CD8-positive, alpha-beta memory T cell (primary cell): ENCODE results near the gene NBPF4. TPM values are rescaled to one million over a fixed set of nuclear protein-coding genes. Genes with fewer than 3 reads are reported as not detected.
"Not testable (repeated sequence)": the region's sequence is repeated elsewhere in the genome, so short reads cannot be mapped to it uniquely, and the experiment has no call there.

Experiments used
- CTCF ChIA-PET: fragments of 350-600 bp; sonication (Branson Sonifier 250); formaldehyde crosslinking; loops from one replicate; lab custom pipeline; 2021; ENCODE audit warnings: antibody characterized with exemption; lab: Charles Lee
- POLR2A ChIA-PET: fragments of 350-600 bp; sonication (Branson Sonifier 250); formaldehyde crosslinking; loops from one replicate; lab custom pipeline; 2021; ENCODE audit warnings: antibody characterized with exemption; lab: Charles Lee
- DNase-seq, 5 donors: peaks; one replicate each; pipeline versions ENCODE4 v3.0.0 to v3.0.0-alpha.2; 2020 to 2022; ENCODE audit warnings: mixed read lengths in 1 of 5
- H3K27ac ChIP-seq: one replicate; pipeline ENCODE4 v1.7.0; 2013; ENCODE audit warnings: low read depth, mild to moderate bottlenecking, low read length, moderate library complexity
- H3K27me3 ChIP-seq: 2 replicates; pipeline ENCODE4 v1.7.0; 2013; ENCODE audit warnings: low read length, mild to moderate bottlenecking; ENCODE audit not compliant: insufficient read depth, poor library complexity, severe bottlenecking
- H3K36me3 ChIP-seq: 2 replicates; pipeline ENCODE4 v1.7.0; 2013; ENCODE audit warnings: mild to moderate bottlenecking, low read length, moderate library complexity; ENCODE audit not compliant: insufficient read depth
- H3K4me1 ChIP-seq: 2 replicates; pipeline ENCODE4 v1.7.0; 2013; ENCODE audit warnings: mild to moderate bottlenecking, low read length, moderate library complexity; ENCODE audit not compliant: insufficient read depth
- H3K4me3 ChIP-seq: 2 replicates; pipeline ENCODE4 v1.7.0; 2013; ENCODE audit warnings: mild to moderate bottlenecking, low read length
- H3K9me3 ChIP-seq: 2 replicates; pipeline ENCODE4 v1.7.0; 2013; ENCODE audit warnings: mild to moderate bottlenecking, low read length
- H3K27ac Mint-ChIP-seq, 8 donors: one replicate each; pipeline ENCODE4 v1.8.0; 2020 to 2021; ENCODE audit warnings: mixed read lengths in 8 of 8, mild to moderate bottlenecking in 6 of 8, inconsistent platforms in 3 of 8, moderate library complexity in 3 of 8
- H3K27me3 Mint-ChIP-seq, 2 donors: one replicate each; pipeline ENCODE4 v1.8.0; 2020 to 2021; ENCODE audit warnings: mixed read lengths in 2 of 2, mild to moderate bottlenecking in 1 of 2, moderate library complexity in 1 of 2
- H3K36me3 Mint-ChIP-seq, 3 donors: one replicate each; pipeline ENCODE4 v1.8.0; 2020 to 2021; ENCODE audit warnings: mixed read lengths in 3 of 3, inconsistent platforms in 1 of 3, mild to moderate bottlenecking in 1 of 3
- H3K4me1 Mint-ChIP-seq, 3 donors: one replicate each; pipeline ENCODE4 v1.8.0; 2020 to 2021; ENCODE audit warnings: mixed read lengths in 3 of 3, inconsistent platforms in 1 of 3, mild to moderate bottlenecking in 1 of 3
- H3K4me3 Mint-ChIP-seq, 7 donors: one replicate each; pipeline ENCODE4 v1.8.0; 2020 to 2021; ENCODE audit warnings: mixed read lengths in 7 of 7, mild to moderate bottlenecking in 6 of 7, moderate library complexity in 4 of 7, inconsistent platforms in 2 of 7
- H3K9me3 Mint-ChIP-seq, 5 donors: one replicate each; pipeline ENCODE4 v1.8.0; 2020 to 2022; ENCODE audit warnings: mixed read lengths in 5 of 5, mild to moderate bottlenecking in 3 of 5, moderate library complexity in 2 of 5, inconsistent platforms in 1 of 5
- polyA plus RNA-seq: library from polyadenylated mRNA; unstranded; fragments of 300-500 nt; fragmentation: Illumina TruSeq; gene quantifications from one replicate; pipeline ENCODE4 v1.2.3, GENCODE V29; 2021
- total RNA-seq, 2 experiments: library from RNA; stranded (reverse); gene quantifications; one replicate each; pipeline ENCODE4 v1.2.3, GENCODE V29; 2021

Gene NBPF4
- total and polyA plus RNA-seq, 3 experiments from 2014 or later, result 0.11 to 0.15 TPM; not detected in 1

- H3K27ac Mint-ChIP-seq, H3K4me1 Mint-ChIP-seq, POLR2A ChIA-PET, H3K4me1 ChIP-seq, H3K4me3 ChIP-seq, CTCF ChIA-PET, H3K9me3 ChIP-seq, H3K27me3 Mint-ChIP-seq, DNase-seq, H3K4me3 Mint-ChIP-seq, H3K27me3 ChIP-seq, H3K36me3 ChIP-seq, H3K9me3 Mint-ChIP-seq, H3K27ac ChIP-seq, H3K36me3 Mint-ChIP-seq: not testable (repeated sequence)
These were observed 11.6 kb upstream of the NBPF4 start for GRCh38 chr1:108255426-108255825.

GRCh38 chr1:108239426-108239825, 4.5 kb downstream of the NBPF4 start:
- H3K4me1 ChIP-seq, CTCF ChIA-PET, H3K27me3 ChIP-seq, H3K4me3 ChIP-seq, DNase-seq, H3K27ac Mint-ChIP-seq, H3K36me3 ChIP-seq, H3K9me3 Mint-ChIP-seq, POLR2A ChIA-PET, H3K27ac ChIP-seq, H3K36me3 Mint-ChIP-seq, H3K9me3 ChIP-seq, H3K4me1 Mint-ChIP-seq, H3K27me3 Mint-ChIP-seq, H3K4me3 Mint-ChIP-seq: not testable (repeated sequence)

- H3K9me3 ChIP-seq, H3K4me3 ChIP-seq, CTCF ChIA-PET, H3K27ac ChIP-seq, H3K36me3 Mint-ChIP-seq, H3K27ac Mint-ChIP-seq, H3K4me1 Mint-ChIP-seq, H3K27me3 Mint-ChIP-seq, POLR2A ChIA-PET, H3K36me3 ChIP-seq, H3K9me3 Mint-ChIP-seq, H3K4me1 ChIP-seq, H3K27me3 ChIP-seq, H3K4me3 Mint-ChIP-seq, DNase-seq: not testable (repeated sequence)
These were observed 8.6 kb downstream of the NBPF4 start for GRCh38 chr1:108235308-108235707.

- H3K4me1 ChIP-seq, H3K27me3 Mint-ChIP-seq, H3K36me3 Mint-ChIP-seq, H3K27me3 ChIP-seq, H3K27ac Mint-ChIP-seq, H3K27ac ChIP-seq, H3K9me3 ChIP-seq, DNase-seq, H3K9me3 Mint-ChIP-seq, H3K4me3 ChIP-seq, H3K36me3 ChIP-seq, POLR2A ChIA-PET, H3K4me1 Mint-ChIP-seq, CTCF ChIA-PET, H3K4me3 Mint-ChIP-seq: not testable (repeated sequence)
These were observed 11.7 kb downstream of the NBPF4 start for GRCh38 chr1:108232183-108232582.

GRCh38 chr1:108229976-108230375, 13.9 kb downstream of the NBPF4 start:
- H3K27ac Mint-ChIP-seq, H3K4me3 ChIP-seq, CTCF ChIA-PET, H3K27me3 ChIP-seq, H3K27ac ChIP-seq, H3K36me3 ChIP-seq, POLR2A ChIA-PET, H3K9me3 Mint-ChIP-seq, H3K4me1 ChIP-seq, H3K4me1 Mint-ChIP-seq, H3K27me3 Mint-ChIP-seq, DNase-seq, H3K4me3 Mint-ChIP-seq, H3K9me3 ChIP-seq, H3K36me3 Mint-ChIP-seq: not testable (repeated sequence)

- H3K36me3 Mint-ChIP-seq, CTCF ChIA-PET, H3K4me3 Mint-ChIP-seq, H3K4me1 ChIP-seq, H3K4me3 ChIP-seq, DNase-seq, H3K9me3 ChIP-seq, H3K27ac ChIP-seq, H3K27ac Mint-ChIP-seq, H3K27me3 Mint-ChIP-seq, H3K4me1 Mint-ChIP-seq, H3K27me3 ChIP-seq, H3K9me3 Mint-ChIP-seq, H3K36me3 ChIP-seq, POLR2A ChIA-PET: not testable (repeated sequence)
These were observed 16.1 kb downstream of the NBPF4 start for GRCh38 chr1:108227772-108228171.

- POLR2A ChIA-PET, H3K27ac Mint-ChIP-seq, H3K36me3 ChIP-seq, DNase-seq, H3K4me1 ChIP-seq, H3K9me3 ChIP-seq, H3K27me3 Mint-ChIP-seq, H3K27me3 ChIP-seq, H3K9me3 Mint-ChIP-seq, H3K4me3 Mint-ChIP-seq, H3K4me1 Mint-ChIP-seq, H3K36me3 Mint-ChIP-seq, H3K4me3 ChIP-seq, CTCF ChIA-PET, H3K27ac ChIP-seq: not testable (repeated sequence)
These were observed 17.0 kb downstream of the NBPF4 start for GRCh38 chr1:108226855-108227254.

GRCh38 chr1:108223226-108223625, 20.6 kb downstream of the NBPF4 start:
- H3K4me1 Mint-ChIP-seq, H3K36me3 Mint-ChIP-seq, DNase-seq, CTCF ChIA-PET, H3K4me1 ChIP-seq, H3K27ac ChIP-seq, H3K27me3 ChIP-seq, H3K27ac Mint-ChIP-seq, H3K9me3 Mint-ChIP-seq, H3K4me3 Mint-ChIP-seq, H3K36me3 ChIP-seq, H3K27me3 Mint-ChIP-seq, H3K9me3 ChIP-seq, POLR2A ChIA-PET, H3K4me3 ChIP-seq: not testable (repeated sequence)

GRCh38 chr1:108217515-108218174, 26.2 kb downstream of the NBPF4 start:
- H3K9me3 ChIP-seq, H3K4me3 ChIP-seq, H3K36me3 Mint-ChIP-seq, DNase-seq, CTCF ChIA-PET, H3K4me3 Mint-ChIP-seq, H3K4me1 Mint-ChIP-seq, H3K27ac Mint-ChIP-seq, POLR2A ChIA-PET, H3K9me3 Mint-ChIP-seq, H3K36me3 ChIP-seq, H3K4me1 ChIP-seq, H3K27me3 ChIP-seq, H3K27ac ChIP-seq: not testable (repeated sequence)
- peaks cover 0 to 22% of the 10 kb centered on the region in 2 donors for H3K27me3 Mint-ChIP-seq
